Activated naive CD8-positive, alpha-beta T cell treated with anti-CD3 and anti-CD28 coated beads, Interleukin-2, amount 50 U/mL, for 24 hours (primary cell): ENCODE results near the gene ZNFX1.
"Not testable (repeated sequence)": the region's sequence is repeated elsewhere in the genome, so short reads cannot be mapped to it uniquely, and the experiment has no call there.

Source experiments
- ATAC-seq: fragments of 150-1000 bp; cut with Tn5 transposase; one replicate; pipeline ENCODE4 v1.10.0; 2021
- DNase-seq: peaks from one replicate; pipeline ENCODE4 v3.0.0; 2021
- H3K27ac Mint-ChIP-seq: one replicate; pipeline ENCODE4 v1.8.0; 2021; ENCODE audit warnings: mild to moderate bottlenecking, mixed read lengths
- H3K27me3 Mint-ChIP-seq: one replicate; pipeline ENCODE4 v1.8.0; 2021; ENCODE audit warnings: mixed read lengths
- H3K36me3 Mint-ChIP-seq: one replicate; pipeline ENCODE4 v1.8.0; 2021; ENCODE audit warnings: low read depth, mixed read lengths
- H3K4me1 Mint-ChIP-seq: one replicate; pipeline ENCODE4 v1.8.0; 2021; ENCODE audit warnings: mixed read lengths
- H3K4me3 Mint-ChIP-seq: one replicate; pipeline ENCODE4 v1.8.0; 2021; ENCODE audit warnings: mild to moderate bottlenecking, moderate library complexity, mixed read lengths
- H3K9me3 Mint-ChIP-seq: one replicate; pipeline ENCODE4 v1.8.0; 2021; ENCODE audit warnings: mixed read lengths

ZNFX1 gene

GRCh38 chr20:49278036-49278817 is at the start of gene ZNFX1:
ZNFX1 (minus strand) TSS chr20:49278057; CDS start chr20:49275839, 2,218 bp downstream.
- H3K4me1 Mint-ChIP-seq = peaks cover 78% of the 10 kb centered on the region

DNA sequence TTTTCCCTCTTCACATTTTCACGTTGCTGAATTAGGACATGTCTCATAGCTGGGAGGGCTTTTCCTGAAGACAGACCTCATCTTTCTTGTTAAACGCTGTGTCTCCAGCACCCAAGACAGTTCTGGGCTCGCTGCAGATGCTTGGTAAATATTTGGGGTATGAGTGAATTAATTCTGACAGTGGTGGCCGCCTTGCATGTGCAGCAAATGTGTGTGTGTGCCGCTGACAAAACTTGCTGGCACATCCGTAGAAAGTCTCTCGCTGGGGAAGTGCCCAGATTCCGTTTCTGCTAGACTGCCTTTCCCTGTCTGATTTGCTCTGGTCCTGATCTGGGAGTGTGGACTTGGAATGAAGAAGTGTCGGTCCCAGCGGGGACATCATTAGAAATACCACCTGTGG is 48.2 kb upstream of the ZNFX1 start:
- ATAC-seq = no peak
- DNase-seq = no peak
- Mint-ChIP-seq H3K27ac (no peak overlapping the region), H3K4me3 (no peak overlapping the region), H3K4me1 (peaks cover 19% of the 10 kb centered on the region), H3K9me3 (no peaks in the 10 kb centered on the region), H3K27me3 (peaks cover 18% of the 10 kb centered on the region), H3K36me3 (no peaks in the 10 kb centered on the region)

More at GRCh38 chr20:49278036-49278817, at the start of gene ZNFX1:
- Mint-ChIP-seq H3K9me3 (peaks cover 18% of the 10 kb centered on the region), H3K4me3 (peak within 1 kb of the TSS; percentile 90), H3K27ac (peak within 1 kb of the TSS; percentile 100), H3K27me3 (peaks cover 5% of the 10 kb centered on the region), H3K36me3 (peaks cover 81% of the 10 kb centered on the region)
- DNase-seq (peak; percentile 98), ATAC-seq (peak; percentile 79)

GRCh38 chr20:49324306-49324705 is 46.4 kb upstream of the ZNFX1 start:
- H3K9me3 Mint-ChIP-seq = no peaks in the 10 kb centered on the region
- H3K4me3 Mint-ChIP-seq = no peak overlapping the region
- peak overlapping the region; percentile 70 for H3K27ac Mint-ChIP-seq
- peaks cover 22% of the 10 kb centered on the region for H3K4me1 Mint-ChIP-seq
- ATAC-seq (no peak), DNase-seq (no peak)
- H3K36me3 Mint-ChIP-seq = no peaks in the 10 kb centered on the region
- peaks cover 27% of the 10 kb centered on the region for H3K27me3 Mint-ChIP-seq

- H3K27me3 Mint-ChIP-seq = peaks cover 30% of the 10 kb centered on the region
- no peak overlapping the region for H3K4me3 Mint-ChIP-seq
- ATAC-seq (peak; percentile 71), DNase-seq (peak; percentile 25)
- no peaks in the 10 kb centered on the region for H3K9me3 Mint-ChIP-seq
- H3K4me1 Mint-ChIP-seq = peaks cover 28% of the 10 kb centered on the region
- H3K36me3 Mint-ChIP-seq = no peaks in the 10 kb centered on the region
- H3K27ac Mint-ChIP-seq = peak overlapping the region; percentile 57
These were observed 45.9 kb upstream of the ZNFX1 start for GRCh38 chr20:49323622-49324238.

DNA sequence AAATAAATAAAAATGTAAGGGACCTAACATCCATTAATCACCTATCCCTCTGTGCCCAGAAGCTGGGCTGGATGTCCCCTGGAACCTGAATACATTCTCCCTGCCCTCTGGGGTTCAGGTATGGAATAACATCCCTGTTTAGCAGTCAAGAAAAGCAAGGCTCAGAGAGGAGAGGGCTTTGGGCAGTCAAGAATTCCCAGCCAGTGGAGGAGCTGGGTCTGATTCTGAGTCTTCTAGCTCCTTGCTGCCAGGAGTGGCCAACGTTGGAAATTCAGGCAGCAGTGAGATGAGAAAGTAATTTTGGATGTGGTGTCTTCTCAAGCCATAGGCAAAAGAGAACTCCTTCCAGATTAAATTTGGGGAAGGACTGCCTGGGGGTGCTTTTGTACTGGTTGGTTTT is 42.6 kb upstream of the ZNFX1 start:
- no peak overlapping the region for H3K4me3 Mint-ChIP-seq
- H3K27me3 Mint-ChIP-seq = peaks cover 54% of the 10 kb centered on the region
- no peaks in the 10 kb centered on the region for H3K36me3 Mint-ChIP-seq
- ATAC-seq (no peak), DNase-seq (no peak)
- H3K4me1 Mint-ChIP-seq = peaks cover 34% of the 10 kb centered on the region
- H3K9me3 Mint-ChIP-seq = no peaks in the 10 kb centered on the region
- no peak overlapping the region for H3K27ac Mint-ChIP-seq

DNA sequence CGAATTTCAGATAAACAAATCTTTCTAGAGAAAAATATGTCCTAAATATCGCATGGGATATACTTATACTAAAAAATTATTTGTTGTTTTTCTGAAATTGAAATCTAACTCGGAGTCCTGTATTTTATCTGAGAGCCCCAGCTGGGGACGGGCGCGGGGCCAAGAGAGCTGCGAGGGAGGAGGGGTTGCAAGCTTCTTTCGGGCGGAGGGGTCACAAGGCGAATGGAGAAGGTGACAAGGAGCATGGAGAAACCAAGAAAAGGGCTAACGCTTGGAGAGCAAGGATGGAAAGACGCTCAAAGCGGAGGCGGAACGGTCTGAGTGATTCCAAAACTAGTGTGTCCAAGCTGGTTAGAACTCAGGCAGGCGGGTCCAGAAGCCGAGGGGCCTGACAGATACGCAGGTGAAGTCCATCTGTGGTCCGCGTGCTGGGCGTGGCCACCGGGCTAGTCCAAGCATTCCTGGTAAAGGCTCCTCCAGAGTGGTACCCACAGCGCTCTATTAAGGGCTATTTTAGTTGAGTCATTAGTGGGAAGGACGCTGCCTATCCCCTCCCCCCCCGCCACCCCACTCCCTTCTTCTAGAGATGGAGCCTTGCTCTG is 41.5 kb upstream of the ZNFX1 start:
- H3K4me1 Mint-ChIP-seq = peaks cover 29% of the 10 kb centered on the region
- peak overlapping the region; percentile 84 for H3K4me3 Mint-ChIP-seq
- DNase-seq (no peak), ATAC-seq (no peak)
- H3K36me3 Mint-ChIP-seq = no peaks in the 10 kb centered on the region
- H3K27me3 Mint-ChIP-seq = peaks cover 56% of the 10 kb centered on the region
- H3K27ac Mint-ChIP-seq = no peak overlapping the region
- H3K9me3 Mint-ChIP-seq = no peaks in the 10 kb centered on the region

DNA sequence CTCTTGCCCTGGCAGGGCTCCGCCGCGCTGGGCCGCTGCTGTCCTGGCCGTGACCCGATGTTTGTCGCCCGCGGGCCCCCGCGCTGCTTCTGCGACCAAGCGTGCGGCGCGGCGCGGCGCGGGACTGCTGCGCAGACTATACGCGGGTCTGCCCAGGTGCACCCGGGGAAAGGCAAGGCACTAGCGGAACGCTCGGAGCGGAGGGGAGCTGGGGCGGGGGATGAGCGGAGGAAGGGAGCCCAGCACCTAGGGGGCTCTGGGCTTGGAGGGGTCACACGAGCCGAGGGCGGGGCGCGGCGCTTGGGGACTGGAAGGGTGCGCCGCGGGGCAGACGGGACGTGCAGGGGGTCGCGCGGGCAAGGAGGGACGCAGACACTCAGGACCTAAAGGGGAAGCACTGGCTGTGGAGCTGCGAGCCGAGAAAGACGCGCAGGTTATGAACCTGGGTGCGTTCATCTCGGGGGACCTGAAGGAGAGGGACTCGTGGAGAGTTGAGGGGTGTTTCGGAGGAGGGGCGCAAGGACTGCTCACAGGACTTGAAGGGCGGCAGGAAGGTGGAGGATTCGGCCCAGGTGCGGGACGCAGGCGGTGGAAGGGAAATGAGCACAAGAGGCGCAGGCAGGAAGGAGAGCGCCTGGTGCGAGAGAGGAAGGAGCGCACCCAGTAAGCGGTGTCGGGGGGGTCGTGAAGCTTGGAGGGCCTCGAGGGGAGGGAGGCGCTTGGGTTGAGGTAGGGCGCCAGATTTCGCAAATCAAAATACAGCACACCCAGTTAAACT is 40.8 kb upstream of the ZNFX1 start:
- H3K4me1 Mint-ChIP-seq = peaks cover 23% of the 10 kb centered on the region
- H3K9me3 Mint-ChIP-seq = no peaks in the 10 kb centered on the region
- no peaks in the 10 kb centered on the region for H3K36me3 Mint-ChIP-seq
- DNase-seq (peak; percentile 15), ATAC-seq (peak; percentile 28)
- H3K27ac Mint-ChIP-seq = no peak overlapping the region
- H3K27me3 Mint-ChIP-seq = peaks cover 57% of the 10 kb centered on the region
- peak overlapping the region; percentile 84 for H3K4me3 Mint-ChIP-seq

GRCh38 chr20:49318091-49318429 is 40.2 kb upstream of the ZNFX1 start:
- H3K4me1 Mint-ChIP-seq = peaks cover 17% of the 10 kb centered on the region
- no peaks in the 10 kb centered on the region for H3K36me3 Mint-ChIP-seq
- H3K9me3 Mint-ChIP-seq = no peaks in the 10 kb centered on the region
- peaks cover 57% of the 10 kb centered on the region for H3K27me3 Mint-ChIP-seq
- peak overlapping the region; percentile 61 for H3K4me3 Mint-ChIP-seq
- no peak overlapping the region for H3K27ac Mint-ChIP-seq
- DNase-seq = no peak
- no peak for ATAC-seq

DNA sequence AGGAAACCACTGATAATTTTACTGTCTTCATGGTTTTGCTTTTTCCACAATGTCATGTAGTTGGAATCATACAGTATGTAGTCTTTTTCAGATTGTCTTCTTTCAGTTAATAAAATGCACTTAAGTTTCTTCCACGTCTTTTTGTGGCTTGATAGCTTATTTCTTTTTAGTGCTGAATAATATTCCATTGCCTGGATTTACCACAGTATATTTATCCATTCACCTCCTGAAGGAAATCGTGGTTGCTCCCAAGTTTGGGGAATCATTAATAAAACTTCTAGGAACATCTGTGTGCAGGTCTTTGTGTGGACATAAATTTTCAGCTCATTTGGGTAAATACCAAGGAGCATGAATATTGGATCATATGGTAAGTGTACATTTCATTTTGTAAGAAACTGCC is 38.8 kb upstream of the ZNFX1 start:
- DNase-seq (no peak), ATAC-seq (no peak)
- no peaks in the 10 kb centered on the region for H3K36me3 Mint-ChIP-seq
- no peaks in the 10 kb centered on the region for H3K9me3 Mint-ChIP-seq
- no peak overlapping the region for H3K27ac Mint-ChIP-seq
- peaks cover 55% of the 10 kb centered on the region for H3K27me3 Mint-ChIP-seq
- peaks cover 15% of the 10 kb centered on the region for H3K4me1 Mint-ChIP-seq
- H3K4me3 Mint-ChIP-seq = no peak overlapping the region

DNA sequence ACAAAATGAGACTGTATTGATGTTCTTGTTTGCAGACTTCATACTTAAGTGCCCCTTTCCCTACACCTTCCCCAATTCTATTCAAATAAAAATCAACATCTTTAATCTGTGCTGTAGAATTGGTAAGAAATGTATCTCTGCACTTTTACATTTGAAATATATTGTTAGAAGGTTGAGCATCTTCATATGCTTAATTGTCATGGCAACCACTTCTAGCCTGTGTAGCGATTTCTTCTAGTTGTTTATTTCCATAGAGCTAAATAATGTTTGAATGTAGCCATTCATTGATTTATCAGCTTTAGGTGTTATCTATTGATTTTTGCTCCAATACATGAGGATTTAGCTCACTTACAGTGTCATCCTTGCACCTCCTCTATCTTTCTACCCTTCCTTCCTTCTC is 37.7 kb upstream of the ZNFX1 start:
- no peak overlapping the region for H3K4me3 Mint-ChIP-seq
- peaks cover 2% of the 10 kb centered on the region for H3K36me3 Mint-ChIP-seq
- H3K27me3 Mint-ChIP-seq = peaks cover 44% of the 10 kb centered on the region
- H3K9me3 Mint-ChIP-seq = peaks cover 6% of the 10 kb centered on the region
- H3K4me1 Mint-ChIP-seq = peaks cover 23% of the 10 kb centered on the region
- DNase-seq = no peak
- no peak overlapping the region for H3K27ac Mint-ChIP-seq
- ATAC-seq = no peak

DNA sequence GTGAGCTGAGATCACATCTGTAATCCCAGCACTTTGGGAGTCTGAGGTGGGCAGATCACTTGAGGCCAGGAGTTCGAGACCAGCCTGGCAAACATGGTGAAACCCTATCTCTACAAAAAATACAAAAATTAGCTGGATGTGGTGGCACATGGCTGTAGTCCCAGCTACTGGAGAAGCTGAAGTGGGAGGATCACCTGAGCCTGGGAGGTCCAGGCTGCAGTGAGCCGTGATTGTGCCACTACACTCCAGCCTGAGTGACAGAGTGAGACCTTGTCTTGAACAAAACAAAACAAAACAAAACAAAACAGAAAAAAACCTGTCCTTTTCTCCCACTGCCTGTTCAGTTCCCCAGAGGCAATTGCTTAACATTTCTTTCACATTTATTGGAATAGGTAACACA is 36.2 kb upstream of the ZNFX1 start:
- H3K4me3 Mint-ChIP-seq, H3K27ac Mint-ChIP-seq, ATAC-seq, DNase-seq, H3K36me3 Mint-ChIP-seq: not testable (repeated sequence)
- H3K4me1 Mint-ChIP-seq = peaks cover 33% of the 10 kb centered on the region
- peaks cover 30% of the 10 kb centered on the region for H3K27me3 Mint-ChIP-seq
- H3K9me3 Mint-ChIP-seq = peaks cover 17% of the 10 kb centered on the region

GRCh38 chr20:49313283-49313682 is 35.4 kb upstream of the ZNFX1 start:
- peaks cover 6% of the 10 kb centered on the region for H3K36me3 Mint-ChIP-seq
- ATAC-seq = no peak
- peaks cover 35% of the 10 kb centered on the region for H3K4me1 Mint-ChIP-seq
- H3K27ac Mint-ChIP-seq = no peak overlapping the region
- peaks cover 17% of the 10 kb centered on the region for H3K9me3 Mint-ChIP-seq
- H3K27me3 Mint-ChIP-seq = peaks cover 23% of the 10 kb centered on the region
- no peak overlapping the region for H3K4me3 Mint-ChIP-seq
- DNase-seq = no peak

DNA sequence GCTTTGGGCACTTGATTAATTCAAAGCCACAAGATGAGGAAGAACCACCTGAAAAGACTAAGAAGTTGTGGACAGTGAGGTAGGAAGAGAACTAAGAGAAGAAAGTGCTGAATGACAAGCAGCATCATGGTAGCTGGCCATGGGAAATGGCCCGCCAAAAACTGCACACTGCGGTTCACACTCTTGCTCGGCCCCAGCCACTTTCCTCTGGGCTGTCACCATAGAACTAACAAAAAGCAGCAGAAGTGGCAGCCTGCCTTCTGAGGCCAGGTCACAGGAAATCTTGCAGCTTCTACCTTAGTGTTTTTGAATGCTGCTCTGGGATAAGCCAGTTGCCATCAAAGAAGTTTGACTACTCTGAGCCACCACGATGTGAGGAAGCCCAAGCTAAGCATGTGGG is 34.8 kb upstream of the ZNFX1 start:
- no peak for DNase-seq
- H3K4me1 Mint-ChIP-seq = peaks cover 32% of the 10 kb centered on the region
- H3K4me3 Mint-ChIP-seq = no peak overlapping the region
- peaks cover 18% of the 10 kb centered on the region for H3K27me3 Mint-ChIP-seq
- H3K27ac Mint-ChIP-seq = no peak overlapping the region
- no peak for ATAC-seq
- peaks cover 17% of the 10 kb centered on the region for H3K9me3 Mint-ChIP-seq
- peaks cover 6% of the 10 kb centered on the region for H3K36me3 Mint-ChIP-seq

DNA sequence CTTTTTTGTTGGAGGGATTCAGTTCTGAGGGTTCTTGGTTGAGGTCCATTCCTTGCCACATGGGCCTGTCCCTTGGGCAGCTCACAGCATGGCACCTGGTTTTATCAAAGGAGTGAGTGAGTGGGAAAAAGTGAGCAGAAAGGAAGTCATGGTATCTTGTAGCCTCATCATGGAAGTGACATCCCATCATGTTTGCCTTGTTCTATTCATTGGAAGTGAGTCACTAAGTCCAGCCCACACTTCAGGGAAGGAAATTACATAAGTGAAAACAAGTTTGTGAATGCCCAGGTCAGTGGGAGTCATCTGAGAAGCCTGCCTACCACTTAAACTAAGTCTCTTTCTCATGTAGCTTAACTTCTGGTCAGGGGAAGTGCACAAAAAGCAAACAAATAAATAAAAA is 32.8 kb upstream of the ZNFX1 start:
- Mint-ChIP-seq H3K4me1 (peaks cover 32% of the 10 kb centered on the region), H3K27ac (peak overlapping the region; percentile 37), H3K36me3 (peaks cover 6% of the 10 kb centered on the region), H3K9me3 (peaks cover 17% of the 10 kb centered on the region), H3K4me3 (no peak overlapping the region), H3K27me3 (peaks cover 3% of the 10 kb centered on the region)
- ATAC-seq (peak; percentile 83), DNase-seq (no peak)
